Fibroblast of villous mesenchyme (primary cell): ENCODE data around the gene EDEM3. TPM values are rescaled to one million over a fixed set of nuclear protein-coding genes. Genes with fewer than 3 reads are reported as not detected.

Source experiments
- DNase-seq: peaks from one replicate; pipeline ENCODE4 v3.0.0-alpha.2; 2010; ENCODE audit warnings: low read depth
- H3K4me3 ChIP-seq: 2 replicates; pipeline ENCODE4 v1.5.1; 2011; ENCODE audit warnings: low read depth, mild to moderate bottlenecking, low read length
- CTCF ChIP-seq: IDR thresholded peaks from 2 replicates; pipeline ENCODE4 v1.5.1; 2012; ENCODE audit warnings: low read depth, mild to moderate bottlenecking, low read length; ENCODE audit not compliant: insufficient read depth
- total RNA-seq: library from RNA; depleted of rRNA; stranded (reverse); fragments of >200 nt; gene quantifications from 2 replicates; pipeline ENCODE4 v1.2.3, GENCODE V29; 2012

The EDEM3 gene
- total RNA-seq, 1 donor = 57.9 TPM

- H3K4me3 ChIP-seq = peak overlapping the region; percentile 99
- DNase-seq = no peak
- TF ChIP-seq CTCF = no peak
These were observed 1.5 kb downstream of the EDEM3 start for GRCh38 chr1:184753117-184753516.

- TF ChIP-seq CTCF = no peak
- DNase-seq = no peak
- H3K4me3 ChIP-seq = no peak overlapping the region
These were observed 2.0 kb downstream of the EDEM3 start for GRCh38 chr1:184752656-184753055.

GRCh38 chr1:184748740-184749139 lies 5.9 kb downstream of the EDEM3 start:
- peak; percentile 21 for DNase-seq
- no peak for TF ChIP-seq CTCF
- H3K4me3 ChIP-seq = no peak overlapping the region

- no peak for TF ChIP-seq CTCF
- no peak for DNase-seq
- no peak overlapping the region for H3K4me3 ChIP-seq
These were observed 7.3 kb downstream of the EDEM3 start for GRCh38 chr1:184747089-184747955.

- TF ChIP-seq CTCF = no peak
- H3K4me3 ChIP-seq = no peak overlapping the region
- DNase-seq = peak; percentile 11
These were observed 8.6 kb downstream of the EDEM3 start for GRCh38 chr1:184745929-184746638.

GRCh38 chr1:184745110-184745509 lies 9.5 kb downstream of the EDEM3 start:
- TF ChIP-seq CTCF = no peak
- DNase-seq = peak; percentile 8
- H3K4me3 ChIP-seq = no peak overlapping the region
